H1 (cell line): Measurements from ENCODE around the gene DENND1A. TPM values are rescaled to one million over a fixed set of nuclear protein-coding genes. Genes with fewer than 3 reads are reported as not detected.
A peak's percentile ranks its signal among the peaks of the same experiment; 100 is the strongest.

Experiments used
- CTCF ChIA-PET: fragments of 300-600 bp; sonication (Branson Sonifier 250); formaldehyde crosslinking; loops from one replicate; lab custom pipeline; 2021; ENCODE audit not compliant: partially characterized antibody; lab: Charles Lee
- POLR2A ChIA-PET: fragments of 300-600 bp; sonication (Branson Sonifier 250); formaldehyde crosslinking; loops from one replicate; lab custom pipeline; 2021; ENCODE audit warnings: inconsistent platforms; ENCODE audit not compliant: partially characterized antibody; lab: Charles Lee
- DNase-seq, 2 experiments: peaks; one replicate each; pipeline versions ENCODE4 v3.0.0 to v3.0.0-alpha.2; 2010 to 2022; ENCODE audit warnings: low spot score in 2 of 2, low read depth in 1 of 2, mixed read lengths in 1 of 2
- FAIRE-seq: peaks from 2 replicates; lab custom pipeline; 2011; peaks lifted over from hg19 to GRCh38; lab: Jason Lieb, UNC
- H2AFZ ChIP-seq: 2 replicates; pipeline ENCODE4 v1.8.1; 2012; ENCODE audit warnings: low read length, inconsistent platforms
- H2AK5ac ChIP-seq: 2 replicates; pipeline ENCODE4 v1.6.1; 2013; ENCODE audit warnings: low read depth, low read length
- H2BK120ac ChIP-seq: replicated peaks from 2 replicates; pipeline ENCODE3; 2013; ENCODE audit warnings: low read depth, low read length, inconsistent platforms
- H2BK12ac ChIP-seq: 2 replicates; pipeline ENCODE4 v1.6.1; 2013; ENCODE audit warnings: low read depth, low read length
- H2BK15ac ChIP-seq: 2 replicates; pipeline ENCODE4 v1.6.1; 2013; ENCODE audit warnings: low read length
- H2BK20ac ChIP-seq: 2 replicates; pipeline ENCODE4 v1.6.1; 2013; ENCODE audit warnings: low read length
- H2BK5ac ChIP-seq: 2 replicates; pipeline ENCODE4 v1.6.1; 2013; ENCODE audit warnings: low read depth, low read length
- H3K14ac ChIP-seq: 2 replicates; pipeline ENCODE4 v1.6.1; 2013; ENCODE audit warnings: inconsistent platforms; ENCODE audit not compliant: insufficient read length
- H3K18ac ChIP-seq: 2 replicates; pipeline ENCODE4 v1.6.1; 2013; ENCODE audit warnings: low read length; ENCODE audit errors: extremely low read depth
- H3K23ac ChIP-seq: 2 replicates; pipeline ENCODE4 v1.6.1; 2013; ENCODE audit warnings: inconsistent platforms; ENCODE audit not compliant: insufficient read length
- H3K23me2 ChIP-seq: 2 replicates; pipeline ENCODE4 v1.6.1; 2013; ENCODE audit warnings: low read depth, low read length
- H3K27ac ChIP-seq: 2 replicates; pipeline ENCODE4 v1.6.1; 2011; ENCODE audit warnings: low read depth, low read length, inconsistent platforms
- H3K27me3 ChIP-seq, 4 experiments: replicated peaks in 1 of 4; 1 replicate in 1 of 4; 2 replicates in 3 of 4; pipeline versions ENCODE4 v1.6.1 to v1.8.1; 2011 to 2013; ENCODE audit warnings: low read length in 3 of 4, mild to moderate bottlenecking in 3 of 4, inconsistent platforms in 2 of 4, mixed read lengths in 2 of 4, moderate library complexity in 1 of 4; ENCODE audit not compliant: control insufficient read depth in 3 of 4, insufficient read depth in 3 of 4; ENCODE audit errors: extremely low read depth in 1 of 4
- H3K36me3 ChIP-seq, 4 experiments: 2 replicates each; pipeline versions ENCODE4 v1.6.1 to v1.8.1; 2011 to 2013; ENCODE audit warnings: mild to moderate bottlenecking in 4 of 4, low read length in 3 of 4, moderate library complexity in 2 of 4, control low read depth in 1 of 4, inconsistent platforms in 1 of 4; ENCODE audit not compliant: insufficient read depth in 4 of 4, control insufficient read depth in 2 of 4
- H3K4ac ChIP-seq: replicated peaks from 2 replicates; pipeline ENCODE3; 2013; ENCODE audit warnings: low read length, low read depth, mixed read lengths, inconsistent platforms; ENCODE audit not compliant: insufficient read length
- H3K4me1 ChIP-seq, 4 experiments: replicated peaks in 1 of 4; 1 replicate in 1 of 4; 2 replicates in 3 of 4; pipeline versions ENCODE4 v1.6.1 to v1.8.1; 2011 to 2013; ENCODE audit warnings: low read length in 3 of 4, inconsistent platforms in 2 of 4, mixed read lengths in 1 of 4; ENCODE audit not compliant: insufficient read depth in 4 of 4, control insufficient read depth in 3 of 4
- H3K4me2 ChIP-seq, 2 experiments: 2 replicates each; pipeline versions ENCODE4 v1.6.1 to v1.8.1; 2011 to 2013; ENCODE audit warnings: low read depth in 2 of 2, low read length in 2 of 2, control low read depth in 1 of 2, inconsistent platforms in 1 of 2, mild to moderate bottlenecking in 1 of 2; ENCODE audit not compliant: insufficient read depth in 1 of 2
- H3K4me3 ChIP-seq, 4 experiments: fragments of 200-600, 300-600 bp in 1 of 4; sonication (generic), shearing (Covaris generic), sonication (Bioruptor Twin) in 1 of 4; 2 replicates each; pipeline versions ENCODE4 v1.5.1 to v1.8.1; 2011 to 2016; ENCODE audit warnings: low read length in 4 of 4, low read depth in 3 of 4, control low read depth in 2 of 4, inconsistent platforms in 2 of 4, mild to moderate bottlenecking in 2 of 4, mixed read lengths in 1 of 4, moderate library complexity in 1 of 4; ENCODE audit not compliant: insufficient read depth in 2 of 4; ENCODE audit errors: extremely low read depth in 1 of 4
- H3K56ac ChIP-seq: replicated peaks from 2 replicates; pipeline ENCODE3; 2013; ENCODE audit warnings: low read depth, mild to moderate bottlenecking, mixed read lengths, low read length, inconsistent platforms; ENCODE audit not compliant: insufficient read length
- H3K79me1 ChIP-seq: 2 replicates; pipeline ENCODE4 v1.6.1; 2013; ENCODE audit warnings: low read depth, low read length, control low read depth
- H3K79me2 ChIP-seq, 2 experiments: 2 replicates each; pipeline versions ENCODE4 v1.6.1 to v1.8.1; 2012 to 2013; ENCODE audit warnings: low read length in 2 of 2, mild to moderate bottlenecking in 2 of 2, inconsistent platforms in 1 of 2; ENCODE audit not compliant: insufficient read depth in 2 of 2, control insufficient read depth in 1 of 2
- H3K9ac ChIP-seq, 4 experiments: replicated peaks in 1 of 4; 1 replicate in 1 of 4; 2 replicates in 3 of 4; pipeline versions ENCODE4 v1.6.1 to v1.8.1; 2011 to 2013; ENCODE audit warnings: low read depth in 3 of 4, low read length in 3 of 4, control low read depth in 2 of 4, mild to moderate bottlenecking in 2 of 4, moderate library complexity in 2 of 4, inconsistent platforms in 1 of 4; ENCODE audit errors: extremely low read depth in 1 of 4
- H3K9me3 ChIP-seq, 2 experiments: 2 replicates each; pipeline versions ENCODE4 v1.6.1 to v1.8.1; 2012 to 2013; ENCODE audit warnings: mild to moderate bottlenecking in 2 of 2, moderate library complexity in 2 of 2, control low read depth in 1 of 2, inconsistent platforms in 1 of 2, low read depth in 1 of 2, low read length in 1 of 2, mixed read lengths in 1 of 2; ENCODE audit not compliant: insufficient read depth in 2 of 2
- H4K20me1 ChIP-seq, 2 experiments: replicated peaks in 1 of 2; 2 replicates each; pipeline versions ENCODE3 to v1.8.1; 2011 to 2013; ENCODE audit warnings: inconsistent platforms in 2 of 2, low read length in 2 of 2, mild to moderate bottlenecking in 1 of 2; ENCODE audit not compliant: insufficient read depth in 2 of 2, control insufficient read depth in 1 of 2
- H4K5ac ChIP-seq: 2 replicates; pipeline ENCODE4 v1.6.1; 2013; ENCODE audit warnings: low read length, low read depth, mixed read lengths, inconsistent platforms; ENCODE audit not compliant: insufficient read length
- H4K8ac ChIP-seq: 2 replicates; pipeline ENCODE4 v1.8.0; 2013; ENCODE audit warnings: mild to moderate bottlenecking, moderate library complexity, low read length, inconsistent platforms; ENCODE audit not compliant: insufficient read depth; ENCODE audit errors: extremely low read depth
- H4K91ac ChIP-seq: replicated peaks from 2 replicates; pipeline ENCODE3; 2013; ENCODE audit warnings: low read length, mixed read lengths, inconsistent platforms; ENCODE audit not compliant: insufficient read length
- CTBP2 ChIP-seq: IDR thresholded peaks from 2 replicates; pipeline ENCODE4 v1.7.0; 2011; ENCODE audit warnings: borderline replicate concordance, mild to moderate bottlenecking, moderate library complexity, mixed read lengths, low read length; ENCODE audit not compliant: insufficient read depth, insufficient read length
- E2F6 ChIP-seq: IDR thresholded peaks from 2 replicates; pipeline ENCODE4 v1.6.1; 2012; ENCODE audit warnings: inconsistent platforms
- KDM5A ChIP-seq: fragments of 200-600 bp; IDR thresholded peaks from 2 replicates; pipeline ENCODE4 v1.7.1; 2012; ENCODE audit warnings: mild to moderate bottlenecking, low read length, inconsistent platforms, mixed read lengths
- POLR2A ChIP-seq, 2 experiments: IDR thresholded peaks; 1 replicate in 1 of 2; 2 replicates in 1 of 2; pipeline ENCODE4 v1.6.1; 2011; ENCODE audit warnings: low read depth in 2 of 2, low read length in 2 of 2, mild to moderate bottlenecking in 2 of 2; ENCODE audit errors: control extremely low read depth in 1 of 2
- RNF2 ChIP-seq: fragments of 200-900, 300-1000 bp; sonication (generic); IDR thresholded peaks from 2 replicates; pipeline ENCODE4 v1.7.1; 2016; ENCODE audit warnings: borderline replicate concordance, low read depth, mild to moderate bottlenecking, antibody characterized with exemption, low read length; ENCODE audit not compliant: poor library complexity, severe bottlenecking; ENCODE audit errors: missing control alignments
- RXRA ChIP-seq: IDR thresholded peaks from 2 replicates; pipeline ENCODE4 v1.6.1; 2011; ENCODE audit warnings: low read depth, mild to moderate bottlenecking, low read length, moderate library complexity; ENCODE audit not compliant: insufficient read depth
- SUZ12 ChIP-seq: fragments of 200-600 bp; sonication (generic); IDR thresholded peaks from 2 replicates; pipeline ENCODE4 v1.6.1; 2012; ENCODE audit warnings: mild to moderate bottlenecking, inconsistent platforms, low read length, moderate library complexity, mixed read lengths
- WGBS, 2 experiments: shearing (Covaris generic) in 1 of 2; methylation state at CpG; one replicate each; pipeline versions ENCODE4 v1.1.6 to v1.1.7; 2013 to 2015; ENCODE audit warnings: low lambda C conversion rate in 2 of 2, mixed read lengths in 2 of 2, inconsistent platforms in 1 of 2, low coverage in 1 of 2, missing lambda C conversion rate in 1 of 2; ENCODE audit not compliant: insufficient replicate concordance in 2 of 2, insufficient coverage in 1 of 2, insufficient read length in 1 of 2; ENCODE audit errors: extremely low coverage in 1 of 2, missing lambda C conversion rate in 1 of 2; 5-methylcytosine and 5-hydroxymethylcytosine counted together
- polyA plus RNA-seq, 7 experiments: library from polyadenylated mRNA; depleted of rRNA in 3 of 7; stranded (reverse) in 5 of 7; unstranded in 2 of 7; fragments of >200 nt in 5 of 7; fragments of 200-250 nt in 2 of 7; gene quantifications; 1 replicate in 5 of 7; 2 replicates in 1 of 7; 4 replicates in 1 of 7; pipeline versions ENCODE4 v1.2.1 to v1.2.3, GENCODE V29; 2011 to 2013; ENCODE audit warnings: missing spikeins in 2 of 7, mixed read lengths in 2 of 7
- total RNA-seq: library from RNA; stranded (reverse); fragmentation: NEBNext Ultra II Directional; extraction: Animal tissue kit (Norgen Biotek cat#: 25700); gene quantifications from 2 replicates; pipeline ENCODE4 v1.2.1, GENCODE V29; 2021

Gene DENND1A
- total and polyA plus RNA-seq, 2 of the 8 experiments (the other 6 are each of a cell fraction or from before 2014, with no cell fraction given): 24.1 to 26.4 TPM

DNA sequence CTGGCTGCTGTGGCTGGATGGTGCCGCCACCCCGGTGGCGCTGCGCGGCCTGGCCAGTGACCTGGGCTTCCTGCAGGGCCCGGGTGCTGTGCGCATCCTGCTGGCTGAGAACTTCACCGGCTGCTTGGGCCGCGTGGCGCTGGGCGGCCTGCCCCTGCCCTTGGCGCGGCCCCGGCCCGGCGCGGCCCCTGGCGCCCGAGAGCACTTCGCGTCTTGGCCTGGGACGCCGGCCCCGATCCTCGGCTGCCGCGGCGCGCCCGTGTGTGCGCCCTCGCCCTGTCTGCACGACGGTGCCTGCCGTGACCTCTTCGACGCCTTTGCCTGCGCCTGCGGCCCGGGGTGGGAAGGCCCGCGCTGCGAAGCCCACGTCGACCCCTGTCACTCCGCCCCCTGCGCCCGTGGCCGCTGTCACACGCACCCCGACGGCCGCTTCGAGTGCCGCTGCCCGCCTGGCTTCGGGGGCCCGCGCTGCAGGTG is 556.4 kb downstream of the DENND1A start:
- Histone ChIP-seq H3K79me2 (no peaks in the 10 kb centered on the region), H3K18ac (no peak overlapping the region; the same call in 1 of the 2 replicates), H3K36me3 (peaks cover 0 to 5% (median 2%) of the 10 kb centered on the region in 4 experiments; a peak in 2 of 8 replicates), H3K79me1 (no peaks in the 10 kb centered on the region), H2AFZ (no peak overlapping the region), H4K20me1 (peaks cover 7 to 12% of the 10 kb centered on the region in 2 experiments), H2BK5ac (no peak overlapping the region; the same call in 1 of the 2 replicates), H3K4me2 (peak overlapping the region; percentile 43 to 59), H4K91ac (no peak overlapping the region), H3K4ac (peak overlapping the region; percentile 33), H2BK20ac (no peak overlapping the region), H2BK15ac (no peak overlapping the region), H3K14ac (no peak overlapping the region), H2BK12ac (no peak overlapping the region), H3K9me3 (no peaks in the 10 kb centered on the region), H3K9ac (no peak overlapping the region), H4K5ac (no peak overlapping the region), H3K27ac (no peak overlapping the region), H3K23ac (no peak overlapping the region), H3K56ac (no peak overlapping the region), H3K4me1 (peaks cover 0 to 19% (median 10%) of the 10 kb centered on the region in 4 experiments; a peak in 6 of 7 replicates), H2AK5ac (no peak overlapping the region), H3K27me3 (peaks cover 0 to 31% (median 22%) of the 10 kb centered on the region in 4 experiments; a peak in 5 of 7 replicates), H2BK120ac (no peak overlapping the region), H4K8ac (peak overlapping the region; percentile 87), H3K23me2 (0 out of 2 replicates have a peak, but pooled peaks cover 3% of the 10 kb centered on the region), H3K4me3 (peak overlapping the region in 2 of 4 experiments; percentile 5 to 50; a peak in 4 of 8 replicates)
- WGBS, 2 experiments: 47% methylated on average over 59 of the region's 60 CpGs; no CpG with 5 or more reads in 1 of the 2 experiments
- TF ChIP-seq CTBP2 (peak; percentile 25), RXRA (no peak), SUZ12 (peak; percentile 49; the same call in 1 of the 2 replicates), KDM5A (no peak), RNF2 (peak; percentile 40), POLR2A (IDR thresholded peaks at IDR 0.05; ENCODE audit: control extremely low read depth in 1 of 2, low read depth in 2 of 2, low read length in 2 of 2) (no peak; a peak in 1 of 3 replicates), E2F6 (peak; percentile 31; the same call in 1 of the 2 replicates)
- ChIA-PET CTCF (interaction anchor here (29.0 kb wide), 1 partner anchor 15 kb away, joined by 668 read pairs; the partner anchor contains the start of gene CRB2), POLR2A (no interaction called here)
- no peak for DNase-seq
- FAIRE-seq: no peak
